ENCODE data around the gene MAGI2.

GRCh38 chr7:78588393-78588792 is 865.1 kb downstream of the MAGI2 start:
- TF ChIP-seq EZH2phosphoT487 (IDR thresholded peaks at IDR 0.05; ENCODE audit: insufficient read depth, low read depth) (no peak), EZH2 (IDR thresholded peaks at IDR 0.05; ENCODE audit: insufficient read depth, poor library complexity, severe bottlenecking) (no peak)
